ENCODE data around the gene BBLN.

- TF ChIP-seq POLR2A (IDR thresholded peaks at IDR 0.05) (no peak), CTCF (IDR thresholded peaks at IDR 0.05) (no peak), EP300 (IDR thresholded peaks at IDR 0.05; ENCODE audit: low read depth) (no peak), POLR2AphosphoS5 (IDR thresholded peaks at IDR 0.05) (no peak)
Measured at GRCh38 chr9:128155736-128156500, 4.1 kb upstream of the BBLN start.

Data from transverse colon (tissue), 4 donors.